Measurements from ENCODE around the gene CFAP20DC. TPM values are rescaled to one million over a fixed set of nuclear protein-coding genes. Genes with fewer than 3 reads are reported as not detected.

The CFAP20DC gene
- total RNA-seq, 1 donor from 2014 or later: 1.6 TPM

GRCh38 chr3:58779934-58780333 is 269.9 kb downstream of the CFAP20DC start:
- H3K27me3 ChIP-seq (ENCODE audit: control insufficient read depth in 3 of 3, insufficient read depth in 3 of 3, low read length in 3 of 3): no peaks in the 10 kb centered on the region
- H3K27ac ChIP-seq (ENCODE audit: low read depth, low read length): no peak overlapping the region
- no peaks in the 10 kb centered on the region for H3K4me1 ChIP-seq (ENCODE audit: control insufficient read depth in 3 of 3, insufficient read depth in 3 of 3, low read length in 3 of 3)
- peaks cover 0 to 12% (median 5%) of the 10 kb centered on the region in 3 donors for H3K9me3 ChIP-seq (ENCODE audit: control insufficient read depth in 3 of 3, low read length in 3 of 3)
- H3K36me3 ChIP-seq (ENCODE audit: control insufficient read depth in 3 of 3, insufficient read depth in 3 of 3, low read length in 3 of 3): no peaks in the 10 kb centered on the region
- no peak overlapping the region for H3K9ac ChIP-seq (ENCODE audit: low read depth in 1 of 3, low read length in 3 of 3)
- no peak overlapping the region for H3K4me3 ChIP-seq (ENCODE audit: low read length in 3 of 3)

- Histone ChIP-seq H3K4me1 (ENCODE audit: control insufficient read depth in 3 of 3, insufficient read depth in 3 of 3, low read length in 3 of 3) (no peaks in the 10 kb centered on the region), H3K27me3 (ENCODE audit: control insufficient read depth in 3 of 3, insufficient read depth in 3 of 3, low read length in 3 of 3) (no peaks in the 10 kb centered on the region)
Measured at GRCh38 chr3:58776231-58776630, 273.6 kb downstream of the CFAP20DC start.

GRCh38 chr3:58772462-58772861 is 277.4 kb downstream of the CFAP20DC start:
- Histone ChIP-seq H3K27me3 (ENCODE audit: control insufficient read depth in 3 of 3, insufficient read depth in 3 of 3, low read length in 3 of 3) (no peaks in the 10 kb centered on the region), H3K9me3 (ENCODE audit: control insufficient read depth in 3 of 3, low read length in 3 of 3) (no peaks in the 10 kb centered on the region), H3K27ac (ENCODE audit: low read depth, low read length) (no peak overlapping the region), H3K4me3 (ENCODE audit: low read length in 3 of 3) (no peak overlapping the region), H3K9ac (ENCODE audit: low read depth in 1 of 3, low read length in 3 of 3) (no peak overlapping the region), H3K36me3 (ENCODE audit: control insufficient read depth in 3 of 3, insufficient read depth in 3 of 3, low read length in 3 of 3) (no peaks in the 10 kb centered on the region), H3K4me1 (ENCODE audit: control insufficient read depth in 3 of 3, insufficient read depth in 3 of 3, low read length in 3 of 3) (no peaks in the 10 kb centered on the region)

More at GRCh38 chr3:58776231-58776630, 273.6 kb downstream of the CFAP20DC start:
- no peak overlapping the region for H3K27ac ChIP-seq (ENCODE audit: low read depth, low read length)
- H3K4me3 ChIP-seq (ENCODE audit: low read length in 3 of 3): no peak overlapping the region
- H3K36me3 ChIP-seq (ENCODE audit: control insufficient read depth in 3 of 3, insufficient read depth in 3 of 3, low read length in 3 of 3): no peaks in the 10 kb centered on the region
- no peak overlapping the region for H3K9ac ChIP-seq (ENCODE audit: low read depth in 1 of 3, low read length in 3 of 3)
- H3K9me3 ChIP-seq (ENCODE audit: control insufficient read depth in 3 of 3, low read length in 3 of 3): peaks cover 0 to 9% (median 5%) of the 10 kb centered on the region in 3 donors

GRCh38 chr3:58769065-58769464 is 280.8 kb downstream of the CFAP20DC start:
- no peaks in the 10 kb centered on the region for H3K27me3 ChIP-seq (ENCODE audit: control insufficient read depth in 3 of 3, insufficient read depth in 3 of 3, low read length in 3 of 3)
- peaks cover 0 to 5% (median 2%) of the 10 kb centered on the region in 3 donors for H3K9me3 ChIP-seq (ENCODE audit: control insufficient read depth in 3 of 3, low read length in 3 of 3)
- no peak overlapping the region for H3K9ac ChIP-seq (ENCODE audit: low read depth in 1 of 3, low read length in 3 of 3)
- H3K36me3 ChIP-seq (ENCODE audit: control insufficient read depth in 3 of 3, insufficient read depth in 3 of 3, low read length in 3 of 3): no peaks in the 10 kb centered on the region
- H3K27ac ChIP-seq (ENCODE audit: low read depth, low read length): no peak overlapping the region
- no peaks in the 10 kb centered on the region for H3K4me1 ChIP-seq (ENCODE audit: control insufficient read depth in 3 of 3, insufficient read depth in 3 of 3, low read length in 3 of 3)
- H3K4me3 ChIP-seq (ENCODE audit: low read length in 3 of 3): no peak overlapping the region

GRCh38 chr3:58766587-58767282 is 283.1 kb downstream of the CFAP20DC start:
- Histone ChIP-seq H3K27me3 (ENCODE audit: control insufficient read depth in 3 of 3, insufficient read depth in 3 of 3, low read length in 3 of 3) (no peaks in the 10 kb centered on the region), H3K36me3 (ENCODE audit: control insufficient read depth in 3 of 3, insufficient read depth in 3 of 3, low read length in 3 of 3) (no peaks in the 10 kb centered on the region), H3K4me3 (ENCODE audit: low read length in 3 of 3) (no peak overlapping the region), H3K27ac (ENCODE audit: low read depth, low read length) (no peak overlapping the region), H3K9ac (ENCODE audit: low read depth in 1 of 3, low read length in 3 of 3) (no peak overlapping the region), H3K4me1 (ENCODE audit: control insufficient read depth in 3 of 3, insufficient read depth in 3 of 3, low read length in 3 of 3) (no peaks in the 10 kb centered on the region), H3K9me3 (ENCODE audit: control insufficient read depth in 3 of 3, low read length in 3 of 3) (peaks cover 0 to 5% (median 2%) of the 10 kb centered on the region in 3 donors)

GRCh38 chr3:58755150-58755549 is 294.7 kb downstream of the CFAP20DC start:
- Histone ChIP-seq H3K9me3 (ENCODE audit: control insufficient read depth in 3 of 3, low read length in 3 of 3) (no peaks in the 10 kb centered on the region), H3K27me3 (ENCODE audit: control insufficient read depth in 3 of 3, insufficient read depth in 3 of 3, low read length in 3 of 3) (no peaks in the 10 kb centered on the region), H3K4me3 (ENCODE audit: low read length in 3 of 3) (no peak overlapping the region), H3K27ac (ENCODE audit: low read depth, low read length) (no peak overlapping the region), H3K9ac (ENCODE audit: low read depth in 1 of 3, low read length in 3 of 3) (no peak overlapping the region), H3K4me1 (ENCODE audit: control insufficient read depth in 3 of 3, insufficient read depth in 3 of 3, low read length in 3 of 3) (no peaks in the 10 kb centered on the region), H3K36me3 (ENCODE audit: control insufficient read depth in 3 of 3, insufficient read depth in 3 of 3, low read length in 3 of 3) (no peaks in the 10 kb centered on the region)

GRCh38 chr3:58754074-58754473 is 295.8 kb downstream of the CFAP20DC start:
- no peaks in the 10 kb centered on the region for H3K9me3 ChIP-seq (ENCODE audit: control insufficient read depth in 3 of 3, low read length in 3 of 3)
- H3K4me1 ChIP-seq (ENCODE audit: control insufficient read depth in 3 of 3, insufficient read depth in 3 of 3, low read length in 3 of 3): no peaks in the 10 kb centered on the region
- H3K27ac ChIP-seq (ENCODE audit: low read depth, low read length): no peak overlapping the region
- H3K27me3 ChIP-seq (ENCODE audit: control insufficient read depth in 3 of 3, insufficient read depth in 3 of 3, low read length in 3 of 3): no peaks in the 10 kb centered on the region
- H3K4me3 ChIP-seq (ENCODE audit: low read length in 3 of 3): no peak overlapping the region
- H3K36me3 ChIP-seq (ENCODE audit: control insufficient read depth in 3 of 3, insufficient read depth in 3 of 3, low read length in 3 of 3): no peaks in the 10 kb centered on the region
- H3K9ac ChIP-seq (ENCODE audit: low read depth in 1 of 3, low read length in 3 of 3): no peak overlapping the region

GRCh38 chr3:58751882-58752567 is 297.8 kb downstream of the CFAP20DC start:
- H3K27ac ChIP-seq (ENCODE audit: low read depth, low read length): no peak overlapping the region
- no peaks in the 10 kb centered on the region for H3K36me3 ChIP-seq (ENCODE audit: control insufficient read depth in 3 of 3, insufficient read depth in 3 of 3, low read length in 3 of 3)
- H3K9me3 ChIP-seq (ENCODE audit: control insufficient read depth in 3 of 3, low read length in 3 of 3): no peaks in the 10 kb centered on the region
- no peak overlapping the region for H3K4me3 ChIP-seq (ENCODE audit: low read length in 3 of 3)
- H3K4me1 ChIP-seq (ENCODE audit: control insufficient read depth in 3 of 3, insufficient read depth in 3 of 3, low read length in 3 of 3): no peaks in the 10 kb centered on the region
- H3K27me3 ChIP-seq (ENCODE audit: control insufficient read depth in 3 of 3, insufficient read depth in 3 of 3, low read length in 3 of 3): no peaks in the 10 kb centered on the region
- H3K9ac ChIP-seq (ENCODE audit: low read depth in 1 of 3, low read length in 3 of 3): no peak overlapping the region

GRCh38 chr3:58751235-58751634 is 298.6 kb downstream of the CFAP20DC start:
- Histone ChIP-seq H3K4me1 (ENCODE audit: control insufficient read depth in 3 of 3, insufficient read depth in 3 of 3, low read length in 3 of 3) (no peaks in the 10 kb centered on the region), H3K27ac (ENCODE audit: low read depth, low read length) (no peak overlapping the region), H3K9me3 (ENCODE audit: control insufficient read depth in 3 of 3, low read length in 3 of 3) (no peaks in the 10 kb centered on the region), H3K9ac (ENCODE audit: low read depth in 1 of 3, low read length in 3 of 3) (no peak overlapping the region), H3K4me3 (ENCODE audit: low read length in 3 of 3) (no peak overlapping the region), H3K36me3 (ENCODE audit: control insufficient read depth in 3 of 3, insufficient read depth in 3 of 3, low read length in 3 of 3) (no peaks in the 10 kb centered on the region), H3K27me3 (ENCODE audit: control insufficient read depth in 3 of 3, insufficient read depth in 3 of 3, low read length in 3 of 3) (no peaks in the 10 kb centered on the region)

- Histone ChIP-seq H3K27me3 (ENCODE audit: control insufficient read depth in 3 of 3, insufficient read depth in 3 of 3, low read length in 3 of 3) (no peaks in the 10 kb centered on the region), H3K36me3 (ENCODE audit: control insufficient read depth in 3 of 3, insufficient read depth in 3 of 3, low read length in 3 of 3) (no peaks in the 10 kb centered on the region), H3K4me1 (ENCODE audit: control insufficient read depth in 3 of 3, insufficient read depth in 3 of 3, low read length in 3 of 3) (no peaks in the 10 kb centered on the region), H3K9ac (ENCODE audit: low read depth in 1 of 3, low read length in 3 of 3) (no peak overlapping the region), H3K27ac (ENCODE audit: low read depth, low read length) (no peak overlapping the region), H3K4me3 (ENCODE audit: low read length in 3 of 3) (no peak overlapping the region), H3K9me3 (ENCODE audit: control insufficient read depth in 3 of 3, low read length in 3 of 3) (no peaks in the 10 kb centered on the region)
Measured at GRCh38 chr3:58749948-58750347, 299.9 kb downstream of the CFAP20DC start.

Data from skeletal muscle tissue (tissue), 4 donors.